Vagina (tissue), 2 donors: ENCODE results near the gene KLC1.

Experiments
- POLR2A ChIP-seq, 2 donors: fragments of 450-650 bp; IDR thresholded peaks; one replicate each; pipeline ENCODE4 v1.6.1; 2017; ENCODE audit warnings: antibody characterized with exemption in 2 of 2, mild to moderate bottlenecking in 2 of 2, moderate library complexity in 2 of 2
- POLR2AphosphoS5 ChIP-seq, 2 donors: sonication (generic); formaldehyde crosslinking; IDR thresholded peaks; one replicate each; pipeline ENCODE4 v1.9.0; 2017; ENCODE audit warnings: antibody characterized with exemption in 2 of 2, mild to moderate bottlenecking in 2 of 2, low read depth in 1 of 2; ENCODE audit not compliant: insufficient read depth in 1 of 2
- TF ChIP-seq, protein P1 (sequence below), 3 experiments: fragments of 450-650 bp in 2 of 3; fragments of 200-600 bp in 1 of 3; sonication (generic) in 1 of 3; IDR thresholded peaks; one replicate each; pipeline ENCODE4 v1.5.1; 2017 to 2019; ENCODE audit warnings: antibody characterized with exemption in 3 of 3, mild to moderate bottlenecking in 2 of 3, moderate library complexity in 2 of 3

GRCh38 chr14:103668117-103668516 is 39.1 kb downstream of the KLC1 start:
- TF ChIP-seq POLR2A (IDR thresholded peaks at IDR 0.05) (no peak), POLR2AphosphoS5 (IDR thresholded peaks at IDR 0.05; ENCODE audit: insufficient read depth in 1 of 2, low read depth in 1 of 2) (no peak)
- TF ChIP-seq, protein P1, sequence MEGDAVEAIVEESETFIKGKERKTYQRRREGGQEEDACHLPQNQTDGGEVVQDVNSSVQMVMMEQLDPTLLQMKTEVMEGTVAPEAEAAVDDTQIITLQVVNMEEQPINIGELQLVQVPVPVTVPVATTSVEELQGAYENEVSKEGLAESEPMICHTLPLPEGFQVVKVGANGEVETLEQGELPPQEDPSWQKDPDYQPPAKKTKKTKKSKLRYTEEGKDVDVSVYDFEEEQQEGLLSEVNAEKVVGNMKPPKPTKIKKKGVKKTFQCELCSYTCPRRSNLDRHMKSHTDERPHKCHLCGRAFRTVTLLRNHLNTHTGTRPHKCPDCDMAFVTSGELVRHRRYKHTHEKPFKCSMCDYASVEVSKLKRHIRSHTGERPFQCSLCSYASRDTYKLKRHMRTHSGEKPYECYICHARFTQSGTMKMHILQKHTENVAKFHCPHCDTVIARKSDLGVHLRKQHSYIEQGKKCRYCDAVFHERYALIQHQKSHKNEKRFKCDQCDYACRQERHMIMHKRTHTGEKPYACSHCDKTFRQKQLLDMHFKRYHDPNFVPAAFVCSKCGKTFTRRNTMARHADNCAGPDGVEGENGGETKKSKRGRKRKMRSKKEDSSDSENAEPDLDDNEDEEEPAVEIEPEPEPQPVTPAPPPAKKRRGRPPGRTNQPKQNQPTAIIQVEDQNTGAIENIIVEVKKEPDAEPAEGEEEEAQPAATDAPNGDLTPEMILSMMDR (IDR thresholded peaks at IDR 0.05): no peak
